K562 (cell line): Measurements from ENCODE around the gene UBE2D2. TPM values are rescaled to one million over a fixed set of nuclear protein-coding genes. Genes with fewer than 3 reads are reported as not detected.

Experiments
- ATAC-seq: fragments of 200-7000 bp; cut with Tn5 transposase; 3 replicates; pipeline ENCODE4 v1.9.1; 2020; ENCODE audit warnings: moderate library complexity
- BruUV-seq: library from RNA; stranded (reverse); fragments of 400-500 nt; replicated peaks from 2 replicates; lab custom pipeline; 2021; lab: Mats Ljungman, UMichigan
- CTCF ChIA-PET: fragments of 300-600 bp; formaldehyde crosslinking; extraction: SDS; loops from one replicate; lab custom pipeline; 2021; ENCODE audit warnings: low intra/inter-chr PET ratio; lab: Yijun Ruan, JAX
- POLR2A ChIA-PET: fragments of 300-600, 350-650 bp; sonication (Branson Sonifier 250); formaldehyde crosslinking; extraction: SDS; loops from one replicate; lab custom pipeline; 2021; ENCODE audit warnings: antibody characterized with exemption, inconsistent platforms; lab: Yijun Ruan, JAX
- DNase-seq, 4 experiments: peaks; one replicate each; pipeline versions ENCODE4 v3.0.0 to v3.0.0-alpha.2; 2011 to 2018; ENCODE audit warnings: low spot score in 3 of 4, mixed read lengths in 3 of 4; ENCODE audit errors: extremely low read depth in 1 of 4
- FAIRE-seq: peaks from 2 replicates; lab custom pipeline; 2011; peaks lifted over from hg19 to GRCh38; lab: Jason Lieb, UNC
- H2AFZ ChIP-seq: 2 replicates; pipeline ENCODE4 v1.6.0; 2011; ENCODE audit warnings: low read depth, low read length, control low read depth, inconsistent platforms
- H3K27ac ChIP-seq: fragments of 200-600 bp; 3 replicates; pipeline ENCODE4 v1.8.0; 2011; ENCODE audit warnings: low read depth, mild to moderate bottlenecking, control low read depth, inconsistent platforms, low read length, moderate library complexity, mixed read lengths; ENCODE audit errors: extremely low read depth
- H3K27me3 ChIP-seq, 2 experiments: fragments of 300-600 bp in 1 of 2; 2 replicates in 1 of 2; 3 replicates in 1 of 2; pipeline versions ENCODE4 v1.6.0 to v1.8.0; 2011; ENCODE audit warnings: inconsistent platforms in 2 of 2, low read length in 2 of 2, mild to moderate bottlenecking in 1 of 2, mixed read lengths in 1 of 2, moderate library complexity in 1 of 2; ENCODE audit not compliant: control insufficient read depth in 2 of 2, insufficient read depth in 2 of 2
- H3K36me3 ChIP-seq: fragments of 300-600 bp; 3 replicates; pipeline ENCODE4 v1.8.0; 2011; ENCODE audit warnings: mild to moderate bottlenecking, low read length, inconsistent platforms; ENCODE audit not compliant: control insufficient read depth, insufficient read depth
- H3K4me1 ChIP-seq, 2 experiments: fragments of 200-600 bp in 1 of 2; replicated peaks in 1 of 2; 2 replicates in 1 of 2; 3 replicates in 1 of 2; pipeline versions ENCODE4 v1.5.1 to v1.8.0; 2011; ENCODE audit warnings: inconsistent platforms in 2 of 2, low read length in 2 of 2, mild to moderate bottlenecking in 1 of 2, mixed read lengths in 1 of 2, moderate library complexity in 1 of 2; ENCODE audit not compliant: control insufficient read depth in 2 of 2, insufficient read depth in 2 of 2
- H3K4me2 ChIP-seq: 2 replicates; pipeline ENCODE4 v1.6.1; 2011; ENCODE audit warnings: low read length, control low read depth, inconsistent platforms, mixed read lengths; ENCODE audit not compliant: insufficient read depth
- H3K4me3 ChIP-seq: fragments of 200-600 bp; sonication (generic), shearing (Covaris generic); 2 replicates; pipeline ENCODE4 v1.5.1; 2016; ENCODE audit warnings: control low read depth, inconsistent platforms
- H3K79me2 ChIP-seq: fragments of 200-600 bp; 3 replicates; pipeline ENCODE4 v1.8.0; 2011; ENCODE audit warnings: low read length, inconsistent platforms; ENCODE audit not compliant: control insufficient read depth, insufficient read depth
- H3K9ac ChIP-seq, 2 experiments: 2 replicates each; pipeline versions ENCODE4 v1.6.0 to v1.6.1; 2011; ENCODE audit warnings: low read depth in 2 of 2, low read length in 2 of 2, control low read depth in 1 of 2, inconsistent platforms in 1 of 2, mild to moderate bottlenecking in 1 of 2, mixed read lengths in 1 of 2; ENCODE audit not compliant: insufficient read depth in 1 of 2
- H3K9me1 ChIP-seq: one replicate; pipeline ENCODE4 v1.6.0; 2011; ENCODE audit warnings: inconsistent platforms, mild to moderate bottlenecking, low read length, moderate library complexity; ENCODE audit not compliant: control insufficient read depth, insufficient read depth
- H3K9me3 ChIP-seq: replicated peaks from 2 replicates; pipeline ENCODE4 v1.5.1; 2011; ENCODE audit warnings: low read depth, low read length, inconsistent platforms; ENCODE audit not compliant: control insufficient read depth, insufficient read depth
- H4K20me1 ChIP-seq: replicated peaks from 2 replicates; pipeline ENCODE4 v1.6.1; 2011; ENCODE audit warnings: low read length, inconsistent platforms, mixed read lengths; ENCODE audit not compliant: control insufficient read depth, insufficient read depth
- CBFA2T2 ChIP-seq: fragments of 450-650 bp; conservative IDR thresholded peaks from 2 replicates; pipeline ENCODE4 v1.6.1; 2017; ENCODE audit warnings: mild to moderate bottlenecking
- CCNT2 ChIP-seq: IDR thresholded peaks from 2 replicates; pipeline ENCODE4 v1.6.1; 2011; ENCODE audit warnings: borderline replicate concordance, low read depth, mild to moderate bottlenecking, moderate library complexity, mixed read lengths, low read length; ENCODE audit not compliant: insufficient read length; ENCODE audit errors: extremely low read depth
- FOXP1 ChIP-seq: sonication (generic); formaldehyde crosslinking; IDR thresholded peaks from 2 replicates; pipeline ENCODE4 v1.8.0; 2022; ENCODE audit warnings: mild to moderate bottlenecking, missing genetic modification reagents
- ILF3 ChIP-seq: fragments of 450-650 bp; IDR thresholded peaks from 2 replicates; pipeline ENCODE4 v1.6.1; 2018; ENCODE audit warnings: antibody characterized with exemption, mild to moderate bottlenecking, moderate library complexity, borderline replicate concordance
- KHSRP ChIP-seq: fragments of 450-650 bp; IDR thresholded peaks from 2 replicates; pipeline ENCODE4 v1.6.1; 2017
- PTBP1 ChIP-seq: fragments of 200-400 bp; formaldehyde crosslinking; IDR thresholded peaks from 2 replicates; pipeline ENCODE4 v1.6.1; 2017; ENCODE audit warnings: low read depth, low read length
- STAG1 ChIP-seq: sonication (generic); formaldehyde crosslinking; IDR thresholded peaks from 2 replicates; pipeline ENCODE4 v1.5.0; 2020; ENCODE audit warnings: missing genetic modification reagents, borderline replicate concordance
- WGBS: fragments of 100-300 bp; shearing (Covaris generic); methylation state at CpG from one replicate; pipeline ENCODE4 v1.1.6; 2016; ENCODE audit warnings: low coverage, mixed read lengths; ENCODE audit not compliant: insufficient coverage; ENCODE audit errors: missing lambda C conversion rate; 5-methylcytosine and 5-hydroxymethylcytosine counted together
- in situ Hi-C: fragments of 300-500 bp; cut with MboI; formaldehyde crosslinking; loops from 4 replicates; pipeline ENCODE4 v1.15.0; 2018; ENCODE audit warnings: inconsistent platforms, mixed read lengths
- intact Hi-C: fragments of 100-400 bp; cut with micrococcal nuclease; formaldehyde crosslinking; loops from 2 replicates; pipeline ENCODE4 v1.14.2; 2022
- polyA plus RNA-seq, 8 experiments: library from polyadenylated mRNA; depleted of rRNA in 4 of 8; stranded (reverse) in 5 of 8; unstranded in 3 of 8; fragments of >200 nt; fragmentation: Nextera tagmentation in 2 of 8; fragmentation: Illumina TruSeq in 1 of 8; extraction: Ambion mirVana in 2 of 8; extraction: Trizol in 1 of 8; gene quantifications; 2 replicates each; pipeline versions ENCODE4 v1.2.1 to v1.2.3, GENCODE V29; 2011 to 2014; ENCODE audit warnings: inconsistent platforms in 1 of 8, missing spikeins in 1 of 8
- total RNA-seq, 7 experiments: library from RNA; depleted of rRNA in 6 of 7; stranded (reverse); fragments of >200 nt in 6 of 7; fragmentation: Illumina TruSeq in 2 of 7; extraction: Trizol in 2 of 7; gene quantifications; 2 replicates each; pipeline versions ENCODE4 v1.2.1 to v1.2.3, GENCODE V29; 2011 to 2021; ENCODE audit warnings: low replicate concordance in 1 of 7
- TF ChIP-seq, protein P1 (sequence below), 2 experiments: fragments of 450-650 bp in 1 of 2; IDR thresholded peaks; 2 replicates each; pipeline ENCODE4 v1.6.1; 2011 to 2017; ENCODE audit warnings: low read depth in 2 of 2, antibody characterized with exemption in 1 of 2, borderline replicate concordance in 1 of 2, low read length in 1 of 2, mild to moderate bottlenecking in 1 of 2, mixed read lengths in 1 of 2; ENCODE audit not compliant: control insufficient read depth in 1 of 2
- TF ChIP-seq, protein P2 (sequence below), 2 experiments: fragments of 450-650 bp in 1 of 2; sonication (generic) in 1 of 2; formaldehyde crosslinking in 1 of 2; IDR thresholded peaks in 1 of 2; conservative IDR thresholded peaks in 1 of 2; 2 replicates each; pipeline versions ENCODE4 v1.6.1 to v1.8.1; 2016 to 2023; ENCODE audit warnings: mild to moderate bottlenecking in 2 of 2, moderate library complexity in 2 of 2, inconsistent platforms in 1 of 2, missing genetic modification reagents in 1 of 2
- TF ChIP-seq, protein P3 (sequence below): fragments of 450-650 bp; IDR thresholded peaks from 2 replicates; pipeline ENCODE4 v1.6.1; 2017; ENCODE audit warnings: antibody characterized with exemption
- TF ChIP-seq, protein P4 (sequence below): fragments of 450-650 bp; IDR thresholded peaks from 2 replicates; pipeline ENCODE4 v1.6.1; 2018; ENCODE audit not compliant: partially characterized antibody

UBE2D2 gene
- total and polyA plus RNA-seq, 9 of the 15 experiments (the other 6 are each of a cell fraction or from before 2014, with no cell fraction given), result 53.6 to 198 (median 122) TPM

DNA sequence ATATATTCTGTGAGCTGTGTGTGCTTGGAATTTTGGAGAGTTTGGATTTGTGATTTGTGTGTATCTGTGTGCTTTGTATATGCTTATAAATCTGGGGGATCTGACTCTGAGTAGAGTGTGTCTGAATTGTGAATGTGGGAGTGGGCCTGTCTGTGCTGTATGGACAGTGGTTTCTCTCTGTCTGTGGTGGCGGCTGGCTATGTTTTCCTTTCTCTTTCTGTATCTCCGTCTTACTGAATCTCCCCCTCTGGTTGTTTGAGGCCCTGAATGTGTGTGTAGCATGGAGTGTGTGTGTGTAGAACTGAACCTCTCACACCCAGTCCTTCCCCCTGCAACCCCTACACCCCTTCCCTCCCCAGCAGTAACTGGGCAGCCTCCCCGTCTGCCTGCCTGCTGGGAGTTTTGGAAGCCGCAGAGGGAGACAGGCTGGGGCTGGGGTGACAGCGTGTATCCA lies 91.7 kb downstream of the UBE2D2 start:
- DNase-seq, result peak in 1 of 4 experiments; percentile 22
- H3K4me1 ChIP-seq, result peaks cover 58 to 81% of the 10 kb centered on the region in 2 experiments
- H4K20me1 ChIP-seq, result peaks cover 59% of the 10 kb centered on the region
- H3K9me1 ChIP-seq, result peaks cover 20% of the 10 kb centered on the region
- CTCF ChIA-PET, result no interaction called here
- FAIRE-seq, result no peak
- no peaks in the 10 kb centered on the region for H3K9me3 ChIP-seq
- H3K79me2 ChIP-seq, result peaks cover 98% of the 10 kb centered on the region
- WGBS, result 59% methylated on average over 4 of the region's 5 CpGs
- ATAC-seq, result no peak
- intact Hi-C loops (no loop called here), in situ Hi-C loops (no loop called here)
- no peaks in the 10 kb centered on the region for H3K27me3 ChIP-seq
- H3K27ac ChIP-seq, result no peak overlapping the region
- H3K9ac ChIP-seq, result peak overlapping the region; percentile 28 to 83; a peak in 2 of 4 replicates
- peak overlapping the region; percentile 8; the same call in 1 of the 2 replicates for H3K4me2 ChIP-seq
- peaks cover 33% of the 10 kb centered on the region; the same call in 2 of the 3 replicates for H3K36me3 ChIP-seq
- no peak overlapping the region for H2AFZ ChIP-seq
- POLR2A ChIA-PET, result interaction anchor here (0.8 to 2.8 kb wide), 5 partner anchors 8 to 462 kb away, joined by 3 to 13 read pairs (median 5); no protein-coding TSS in a partner anchor
- no TSS peak for BruUV-seq
- no peak overlapping the region; the same call in 1 of the 2 replicates for H3K4me3 ChIP-seq
- TF ChIP-seq, protein P1, sequence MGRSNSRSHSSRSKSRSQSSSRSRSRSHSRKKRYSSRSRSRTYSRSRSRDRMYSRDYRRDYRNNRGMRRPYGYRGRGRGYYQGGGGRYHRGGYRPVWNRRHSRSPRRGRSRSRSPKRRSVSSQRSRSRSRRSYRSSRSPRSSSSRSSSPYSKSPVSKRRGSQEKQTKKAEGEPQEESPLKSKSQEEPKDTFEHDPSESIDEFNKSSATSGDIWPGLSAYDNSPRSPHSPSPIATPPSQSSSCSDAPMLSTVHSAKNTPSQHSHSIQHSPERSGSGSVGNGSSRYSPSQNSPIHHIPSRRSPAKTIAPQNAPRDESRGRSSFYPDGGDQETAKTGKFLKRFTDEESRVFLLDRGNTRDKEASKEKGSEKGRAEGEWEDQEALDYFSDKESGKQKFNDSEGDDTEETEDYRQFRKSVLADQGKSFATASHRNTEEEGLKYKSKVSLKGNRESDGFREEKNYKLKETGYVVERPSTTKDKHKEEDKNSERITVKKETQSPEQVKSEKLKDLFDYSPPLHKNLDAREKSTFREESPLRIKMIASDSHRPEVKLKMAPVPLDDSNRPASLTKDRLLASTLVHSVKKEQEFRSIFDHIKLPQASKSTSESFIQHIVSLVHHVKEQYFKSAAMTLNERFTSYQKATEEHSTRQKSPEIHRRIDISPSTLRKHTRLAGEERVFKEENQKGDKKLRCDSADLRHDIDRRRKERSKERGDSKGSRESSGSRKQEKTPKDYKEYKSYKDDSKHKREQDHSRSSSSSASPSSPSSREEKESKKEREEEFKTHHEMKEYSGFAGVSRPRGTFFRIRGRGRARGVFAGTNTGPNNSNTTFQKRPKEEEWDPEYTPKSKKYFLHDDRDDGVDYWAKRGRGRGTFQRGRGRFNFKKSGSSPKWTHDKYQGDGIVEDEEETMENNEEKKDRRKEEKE (IDR thresholded peaks at IDR 0.05; ENCODE audit: borderline replicate concordance in 1 of 2, control insufficient read depth in 1 of 2, low read depth in 2 of 2, low read length in 1 of 2), result no peak
- TF ChIP-seq, protein P2, sequence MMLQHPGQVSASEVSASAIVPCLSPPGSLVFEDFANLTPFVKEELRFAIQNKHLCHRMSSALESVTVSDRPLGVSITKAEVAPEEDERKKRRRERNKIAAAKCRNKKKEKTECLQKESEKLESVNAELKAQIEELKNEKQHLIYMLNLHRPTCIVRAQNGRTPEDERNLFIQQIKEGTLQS (IDR thresholded peaks at IDR 0.05), result no peak
- TF ChIP-seq, protein P2 (CRISPR knock-in tag; conservative IDR thresholded peaks at IDR 0.05), result no peak
- no peak for TF ChIP-seq CBFA2T2
- no peak for TF ChIP-seq STAG1 (CRISPR knock-in tag)
- no peak for TF ChIP-seq PTBP1
- TF ChIP-seq, protein P3, sequence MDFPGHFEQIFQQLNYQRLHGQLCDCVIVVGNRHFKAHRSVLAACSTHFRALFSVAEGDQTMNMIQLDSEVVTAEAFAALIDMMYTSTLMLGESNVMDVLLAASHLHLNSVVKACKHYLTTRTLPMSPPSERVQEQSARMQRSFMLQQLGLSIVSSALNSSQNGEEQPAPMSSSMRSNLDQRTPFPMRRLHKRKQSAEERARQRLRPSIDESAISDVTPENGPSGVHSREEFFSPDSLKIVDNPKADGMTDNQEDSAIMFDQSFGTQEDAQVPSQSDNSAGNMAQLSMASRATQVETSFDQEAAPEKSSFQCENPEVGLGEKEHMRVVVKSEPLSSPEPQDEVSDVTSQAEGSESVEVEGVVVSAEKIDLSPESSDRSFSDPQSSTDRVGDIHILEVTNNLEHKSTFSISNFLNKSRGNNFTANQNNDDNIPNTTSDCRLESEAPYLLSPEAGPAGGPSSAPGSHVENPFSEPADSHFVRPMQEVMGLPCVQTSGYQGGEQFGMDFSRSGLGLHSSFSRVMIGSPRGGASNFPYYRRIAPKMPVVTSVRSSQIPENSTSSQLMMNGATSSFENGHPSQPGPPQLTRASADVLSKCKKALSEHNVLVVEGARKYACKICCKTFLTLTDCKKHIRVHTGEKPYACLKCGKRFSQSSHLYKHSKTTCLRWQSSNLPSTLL, result 0 out of 2 replicates have a peak, but pooled peaks have one; percentile 50
- TF ChIP-seq, protein P4, sequence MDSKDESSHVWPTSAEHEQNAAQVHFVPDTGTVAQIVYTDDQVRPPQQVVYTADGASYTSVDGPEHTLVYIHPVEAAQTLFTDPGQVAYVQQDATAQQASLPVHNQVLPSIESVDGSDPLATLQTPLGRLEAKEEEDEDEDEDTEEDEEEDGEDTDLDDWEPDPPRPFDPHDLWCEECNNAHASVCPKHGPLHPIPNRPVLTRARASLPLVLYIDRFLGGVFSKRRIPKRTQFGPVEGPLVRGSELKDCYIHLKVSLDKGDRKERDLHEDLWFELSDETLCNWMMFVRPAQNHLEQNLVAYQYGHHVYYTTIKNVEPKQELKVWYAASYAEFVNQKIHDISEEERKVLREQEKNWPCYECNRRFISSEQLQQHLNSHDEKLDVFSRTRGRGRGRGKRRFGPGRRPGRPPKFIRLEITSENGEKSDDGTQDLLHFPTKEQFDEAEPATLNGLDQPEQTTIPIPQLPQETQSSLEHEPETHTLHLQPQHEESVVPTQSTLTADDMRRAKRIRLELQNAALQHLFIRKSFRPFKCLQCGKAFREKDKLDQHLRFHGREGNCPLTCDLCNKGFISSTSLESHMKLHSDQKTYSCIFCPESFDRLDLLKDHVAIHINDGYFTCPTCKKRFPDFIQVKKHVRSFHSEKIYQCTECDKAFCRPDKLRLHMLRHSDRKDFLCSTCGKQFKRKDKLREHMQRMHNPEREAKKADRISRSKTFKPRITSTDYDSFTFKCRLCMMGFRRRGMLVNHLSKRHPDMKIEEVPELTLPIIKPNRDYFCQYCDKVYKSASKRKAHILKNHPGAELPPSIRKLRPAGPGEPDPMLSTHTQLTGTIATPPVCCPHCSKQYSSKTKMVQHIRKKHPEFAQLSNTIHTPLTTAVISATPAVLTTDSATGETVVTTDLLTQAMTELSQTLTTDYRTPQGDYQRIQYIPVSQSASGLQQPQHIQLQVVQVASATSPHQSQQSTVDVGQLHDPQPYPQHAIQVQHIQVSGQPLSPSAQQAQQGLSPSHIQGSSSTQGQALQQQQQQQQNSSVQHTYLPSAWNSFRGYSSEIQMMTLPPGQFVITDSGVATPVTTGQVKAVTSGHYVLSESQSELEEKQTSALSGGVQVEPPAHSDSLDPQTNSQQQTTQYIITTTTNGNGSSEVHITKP, result no peak
- TF ChIP-seq CCNT2, result no peak
- TF ChIP-seq ILF3, result no peak
- TF ChIP-seq KHSRP, result no peak
- no peak for TF ChIP-seq FOXP1 (CRISPR knock-in tag)
